Astrocyte (in vitro differentiated cells and primary cell): Measurements from ENCODE around the gene COG7. TPM values are rescaled to one million over a fixed set of nuclear protein-coding genes. Genes with fewer than 3 reads are reported as not detected.

Experiments used
- DNase-seq: peaks from one replicate; pipeline ENCODE4 v3.0.0-alpha.2; 2010; ENCODE audit warnings: low read depth
- FAIRE-seq: peaks from 2 replicates; lab custom pipeline; 2011; peaks lifted over from hg19 to GRCh38; lab: Jason Lieb, UNC
- H2AFZ ChIP-seq: 2 replicates; pipeline ENCODE4 v1.6.0; 2012; ENCODE audit warnings: low read depth, low read length, inconsistent platforms
- H3K27ac ChIP-seq: 2 replicates; pipeline ENCODE4 v1.5.1; 2011; ENCODE audit warnings: low read depth, low read length, inconsistent platforms
- H3K27me3 ChIP-seq: 2 replicates; pipeline ENCODE4 v1.6.0; 2011; ENCODE audit warnings: low read length, inconsistent platforms; ENCODE audit not compliant: insufficient read depth
- H3K36me3 ChIP-seq: 2 replicates; pipeline ENCODE4 v1.5.1; 2011; ENCODE audit warnings: low read length, inconsistent platforms; ENCODE audit not compliant: insufficient read depth
- H3K4me1 ChIP-seq: 2 replicates; pipeline ENCODE4 v1.5.1; 2011; ENCODE audit warnings: low read length, inconsistent platforms; ENCODE audit not compliant: insufficient read depth
- H3K4me2 ChIP-seq: 2 replicates; pipeline ENCODE4 v1.6.0; 2012; ENCODE audit warnings: low read length, inconsistent platforms
- H3K4me3 ChIP-seq: 2 replicates; pipeline ENCODE4 v1.5.1; 2011; ENCODE audit warnings: low read depth, mild to moderate bottlenecking, low read length, inconsistent platforms; ENCODE audit not compliant: insufficient read depth
- H3K79me2 ChIP-seq: 2 replicates; pipeline ENCODE4 v1.6.0; 2012; ENCODE audit warnings: mild to moderate bottlenecking, low read length, inconsistent platforms; ENCODE audit not compliant: insufficient read depth
- H3K9ac ChIP-seq: 2 replicates; pipeline ENCODE4 v1.6.0; 2012; ENCODE audit warnings: mild to moderate bottlenecking, low read length, inconsistent platforms
- H3K9me3 ChIP-seq: 2 replicates; pipeline ENCODE4 v1.5.1; 2012; ENCODE audit warnings: low read depth, mild to moderate bottlenecking, low read length, inconsistent platforms; ENCODE audit not compliant: insufficient read depth
- H4K20me1 ChIP-seq: 2 replicates; pipeline ENCODE4 v1.6.0; 2012; ENCODE audit warnings: low read length, inconsistent platforms; ENCODE audit not compliant: insufficient read depth
- H3K27ac Mint-ChIP-seq: one replicate; pipeline ENCODE4 v1.8.0; 2021; ENCODE audit warnings: mild to moderate bottlenecking, mixed read lengths; ENCODE audit not compliant: unreplicated experiment
- H3K27me3 Mint-ChIP-seq: one replicate; pipeline ENCODE4 v1.8.0; 2021; ENCODE audit warnings: low read depth, mixed read lengths; ENCODE audit not compliant: unreplicated experiment
- H3K36me3 Mint-ChIP-seq: one replicate; pipeline ENCODE4 v1.8.0; 2021; ENCODE audit warnings: low read depth, mixed read lengths; ENCODE audit not compliant: unreplicated experiment
- H3K4me1 Mint-ChIP-seq: one replicate; pipeline ENCODE4 v1.8.0; 2021; ENCODE audit warnings: low read depth, mixed read lengths; ENCODE audit not compliant: unreplicated experiment
- H3K4me3 Mint-ChIP-seq: one replicate; pipeline ENCODE4 v1.8.0; 2021; ENCODE audit warnings: mild to moderate bottlenecking, moderate library complexity, mixed read lengths; ENCODE audit not compliant: unreplicated experiment
- H3K9me3 Mint-ChIP-seq: one replicate; pipeline ENCODE4 v1.8.0; 2021; ENCODE audit warnings: mild to moderate bottlenecking, mixed read lengths; ENCODE audit not compliant: unreplicated experiment
- CTCF ChIP-seq: IDR thresholded peaks from 2 replicates; pipeline ENCODE4 v1.5.1; 2011; ENCODE audit warnings: low read depth, mild to moderate bottlenecking, inconsistent platforms, low read length, moderate library complexity; ENCODE audit not compliant: insufficient read depth
- EZH2 ChIP-seq: IDR thresholded peaks from 2 replicates; pipeline ENCODE4 v1.6.1; 2012; ENCODE audit warnings: mild to moderate bottlenecking, low read length, inconsistent platforms; ENCODE audit not compliant: insufficient read depth
- total RNA-seq: library from RNA; stranded (reverse); gene quantifications from 2 replicates; pipeline ENCODE4 v1.2.1, GENCODE V29; 2021

COG7 gene
- total RNA-seq, 1 donor from 2014 or later = 19.8 TPM

GRCh38 chr16:23398987-23399805, 53.8 kb downstream of the COG7 start:
- no peak overlapping the region for H3K27ac Mint-ChIP-seq

GRCh38 chr16:23397464-23397863, 55.5 kb downstream of the COG7 start:
- Histone ChIP-seq H3K27ac (no peak overlapping the region), H3K27me3 (no peaks in the 10 kb centered on the region), H4K20me1 (no peaks in the 10 kb centered on the region), H3K36me3 (peaks cover 26% of the 10 kb centered on the region), H3K9ac (no peak overlapping the region), H3K4me3 (no peak overlapping the region), H3K79me2 (no peaks in the 10 kb centered on the region), H3K4me2 (no peak overlapping the region), H3K9me3 (no peaks in the 10 kb centered on the region), H2AFZ (no peak overlapping the region), H3K4me1 (peaks cover 6% of the 10 kb centered on the region)
- H3K27me3 Mint-ChIP-seq = no peaks in the 10 kb centered on the region
- no peak overlapping the region for H3K27ac Mint-ChIP-seq
- no peaks in the 10 kb centered on the region for H3K4me1 Mint-ChIP-seq
- H3K36me3 Mint-ChIP-seq = peaks cover 39% of the 10 kb centered on the region
- FAIRE-seq = no peak
- no peak for DNase-seq
- TF ChIP-seq CTCF (no peak), EZH2 (no peak)
- H3K4me3 Mint-ChIP-seq = no peak overlapping the region
- no peaks in the 10 kb centered on the region for H3K9me3 Mint-ChIP-seq

More at GRCh38 chr16:23398987-23399805, 53.8 kb downstream of the COG7 start:
- Mint-ChIP-seq H3K36me3 (peaks cover 40% of the 10 kb centered on the region), H3K9me3 (no peaks in the 10 kb centered on the region), H3K4me3 (no peak overlapping the region), H3K4me1 (peaks cover 3% of the 10 kb centered on the region), H3K27me3 (no peaks in the 10 kb centered on the region)
- Histone ChIP-seq H3K27me3 (no peaks in the 10 kb centered on the region), H3K27ac (no peak overlapping the region), H3K9ac (no peak overlapping the region), H4K20me1 (no peaks in the 10 kb centered on the region), H3K4me1 (no peaks in the 10 kb centered on the region), H3K9me3 (no peaks in the 10 kb centered on the region), H3K4me3 (no peak overlapping the region), H2AFZ (no peak overlapping the region), H3K79me2 (no peaks in the 10 kb centered on the region), H3K36me3 (peaks cover 31% of the 10 kb centered on the region), H3K4me2 (no peak overlapping the region)
- no peak for TF ChIP-seq CTCF
- TF ChIP-seq EZH2 = no peak
- FAIRE-seq (no peak), DNase-seq (no peak)

GRCh38 chr16:23395732-23396131, 57.3 kb downstream of the COG7 start:
- TF ChIP-seq CTCF = no peak
- no peak for TF ChIP-seq EZH2
- Histone ChIP-seq H3K9me3 (no peaks in the 10 kb centered on the region), H3K4me3 (no peak overlapping the region), H3K27ac (no peak overlapping the region), H4K20me1 (no peaks in the 10 kb centered on the region), H3K4me1 (peaks cover 6% of the 10 kb centered on the region), H3K36me3 (peaks cover 33% of the 10 kb centered on the region), H3K9ac (no peak overlapping the region), H3K79me2 (no peaks in the 10 kb centered on the region), H2AFZ (no peak overlapping the region), H3K4me2 (no peak overlapping the region), H3K27me3 (no peaks in the 10 kb centered on the region)
- H3K27ac Mint-ChIP-seq = no peak overlapping the region
- FAIRE-seq (no peak), DNase-seq (no peak)
- peaks cover 45% of the 10 kb centered on the region for H3K36me3 Mint-ChIP-seq
- H3K9me3 Mint-ChIP-seq = no peaks in the 10 kb centered on the region
- no peaks in the 10 kb centered on the region for H3K4me1 Mint-ChIP-seq
- no peaks in the 10 kb centered on the region for H3K27me3 Mint-ChIP-seq
- no peak overlapping the region for H3K4me3 Mint-ChIP-seq
